CD4-positive, CD25-positive, alpha-beta regulatory T cell (primary cell): Measurements from ENCODE around the gene MCC. TPM values are rescaled to one million over a fixed set of nuclear protein-coding genes. Genes with fewer than 3 reads are reported as not detected.

ENCODE experiments used
- ATAC-seq, 2 donors: fragments of 150-1000 bp; cut with Tn5 transposase; one replicate each; pipeline ENCODE4 v1.10.0; 2021; ENCODE audit warnings: low read depth in 2 of 2, moderate number of reproducible peaks in 2 of 2, moderate library complexity in 1 of 2
- DNase-seq, 3 donors: peaks; one replicate each; pipeline versions ENCODE4 v3.0.0 to v3.0.0-alpha.2; 2012 to 2022; ENCODE audit warnings: mixed read lengths in 1 of 3
- H3K27ac ChIP-seq: one replicate; pipeline ENCODE4 v1.7.0; 2013; ENCODE audit warnings: mild to moderate bottlenecking, low read length; ENCODE audit not compliant: insufficient read depth, poor library complexity, severe bottlenecking
- H3K27me3 ChIP-seq: one replicate; pipeline ENCODE4 v1.7.0; 2013; ENCODE audit warnings: low read length; ENCODE audit not compliant: control insufficient read depth, insufficient read depth
- H3K36me3 ChIP-seq: one replicate; pipeline ENCODE4 v1.7.0; 2013; ENCODE audit warnings: mild to moderate bottlenecking, low read length, moderate library complexity; ENCODE audit not compliant: control insufficient read depth, insufficient read depth
- H3K4me1 ChIP-seq: 2 replicates; pipeline ENCODE4 v1.7.0; 2013; ENCODE audit warnings: mild to moderate bottlenecking, low read length; ENCODE audit not compliant: insufficient read depth, control insufficient read depth, poor library complexity, severe bottlenecking
- H3K4me3 ChIP-seq: one replicate; pipeline ENCODE4 v1.7.0; 2013; ENCODE audit warnings: low read depth, mild to moderate bottlenecking, low read length, moderate library complexity
- H3K9me3 ChIP-seq, 2 experiments: 1 replicate in 1 of 2; 2 replicates in 1 of 2; pipeline ENCODE4 v1.7.0; 2013; ENCODE audit warnings: low read length in 2 of 2, mild to moderate bottlenecking in 1 of 2, moderate library complexity in 1 of 2; ENCODE audit not compliant: control insufficient read depth in 2 of 2
- H3K27ac Mint-ChIP-seq, 3 donors: one replicate each; pipeline ENCODE4 v1.8.0; 2020 to 2022; ENCODE audit warnings: mild to moderate bottlenecking in 3 of 3, mixed read lengths in 3 of 3, moderate library complexity in 2 of 3
- H3K27me3 Mint-ChIP-seq: one replicate; pipeline ENCODE4 v1.8.0; 2022; ENCODE audit warnings: mild to moderate bottlenecking, mixed read lengths
- H3K36me3 Mint-ChIP-seq: one replicate; pipeline ENCODE4 v1.8.0; 2020; ENCODE audit warnings: mixed read lengths
- H3K4me1 Mint-ChIP-seq, 4 donors: one replicate each; pipeline ENCODE4 v1.8.0; 2020 to 2022; ENCODE audit warnings: mixed read lengths in 4 of 4, mild to moderate bottlenecking in 1 of 4
- H3K4me3 Mint-ChIP-seq, 4 donors: one replicate each; pipeline ENCODE4 v1.8.0; 2020 to 2022; ENCODE audit warnings: mild to moderate bottlenecking in 4 of 4, mixed read lengths in 4 of 4, moderate library complexity in 3 of 4
- H3K9me3 Mint-ChIP-seq, 7 donors: one replicate each; pipeline ENCODE4 v1.8.0; 2020 to 2022; ENCODE audit warnings: mixed read lengths in 7 of 7, mild to moderate bottlenecking in 3 of 7, moderate library complexity in 2 of 7
- polyA plus RNA-seq, 4 donors: library from polyadenylated mRNA; unstranded; fragments of 300-500 nt; fragmentation: Illumina TruSeq; gene quantifications; one replicate each; pipeline ENCODE4 v1.2.3, GENCODE V29; 2021
- total RNA-seq: library from RNA; stranded (reverse); gene quantifications from one replicate; pipeline ENCODE4 v1.2.3, GENCODE V29; 2022

MCC gene
- total and polyA plus RNA-seq, 5 donors from 2014 or later = 0.47 to 11.1 (median 3.4) TPM

GRCh38 chr5:113048931-113049330 is 439.3 kb downstream of the MCC start:
- ATAC-seq = no peak
- Mint-ChIP-seq H3K4me1 (peaks cover 4 to 14% (median 9%) of the 10 kb centered on the region in 4 donors), H3K9me3 (no peaks in the 10 kb centered on the region), H3K4me3 (no peak overlapping the region), H3K27ac (no peak overlapping the region), H3K36me3 (peaks cover 4% of the 10 kb centered on the region), H3K27me3 (no peaks in the 10 kb centered on the region)
- H3K27ac ChIP-seq = no peak overlapping the region
- no peaks in the 10 kb centered on the region for H3K9me3 ChIP-seq
- no peaks in the 10 kb centered on the region for H3K4me1 ChIP-seq
- no peaks in the 10 kb centered on the region for H3K36me3 ChIP-seq
- H3K4me3 ChIP-seq = no peak overlapping the region
- DNase-seq = no peak
- H3K27me3 ChIP-seq = no peaks in the 10 kb centered on the region

GRCh38 chr5:113047733-113048652 is 440.3 kb downstream of the MCC start:
- no peaks in the 10 kb centered on the region for H3K36me3 ChIP-seq
- H3K27me3 ChIP-seq = no peaks in the 10 kb centered on the region
- H3K27ac Mint-ChIP-seq = no peak overlapping the region
- no peak overlapping the region for H3K4me3 ChIP-seq
- DNase-seq (no peak), ATAC-seq (no peak)
- H3K4me3 Mint-ChIP-seq = no peak overlapping the region
- H3K4me1 ChIP-seq = no peaks in the 10 kb centered on the region
- peaks cover 5% of the 10 kb centered on the region for H3K36me3 Mint-ChIP-seq
- H3K27ac ChIP-seq = no peak overlapping the region
- peaks cover 4 to 14% (median 9%) of the 10 kb centered on the region in 4 donors for H3K4me1 Mint-ChIP-seq
- no peaks in the 10 kb centered on the region for H3K27me3 Mint-ChIP-seq
- H3K9me3 Mint-ChIP-seq = no peaks in the 10 kb centered on the region
- H3K9me3 ChIP-seq = no peaks in the 10 kb centered on the region

GRCh38 chr5:113047234-113047633 is 441.0 kb downstream of the MCC start:
- H3K4me1 Mint-ChIP-seq = peaks cover 4 to 14% (median 9%) of the 10 kb centered on the region in 4 donors
- H3K27me3 ChIP-seq = no peaks in the 10 kb centered on the region
- no peaks in the 10 kb centered on the region for H3K4me1 ChIP-seq
- no peak overlapping the region for H3K4me3 ChIP-seq
- peaks cover 5% of the 10 kb centered on the region for H3K36me3 Mint-ChIP-seq
- no peak overlapping the region for H3K27ac ChIP-seq
- no peak overlapping the region for H3K4me3 Mint-ChIP-seq
- no peaks in the 10 kb centered on the region for H3K9me3 ChIP-seq
- H3K36me3 ChIP-seq = no peaks in the 10 kb centered on the region
- ATAC-seq (no peak), DNase-seq (no peak)
- H3K27ac Mint-ChIP-seq = no peak overlapping the region
- H3K27me3 Mint-ChIP-seq = no peaks in the 10 kb centered on the region
- no peaks in the 10 kb centered on the region for H3K9me3 Mint-ChIP-seq

- no peak for ATAC-seq
- Mint-ChIP-seq H3K27me3 (no peaks in the 10 kb centered on the region), H3K27ac (peak overlapping the region in 1 of 3 donors; percentile 40)
Measured at GRCh38 chr5:113044776-113045465, 443.3 kb downstream of the MCC start.

GRCh38 chr5:113043491-113043931 is 444.7 kb downstream of the MCC start:
- ATAC-seq (no peak), DNase-seq (no peak)
- Histone ChIP-seq H3K4me3 (no peak overlapping the region), H3K4me1 (no peaks in the 10 kb centered on the region), H3K27ac (no peak overlapping the region), H3K9me3 (no peaks in the 10 kb centered on the region), H3K36me3 (no peaks in the 10 kb centered on the region), H3K27me3 (no peaks in the 10 kb centered on the region)
- H3K27ac Mint-ChIP-seq = no peak overlapping the region
- peaks cover 5% of the 10 kb centered on the region for H3K36me3 Mint-ChIP-seq
- no peaks in the 10 kb centered on the region for H3K27me3 Mint-ChIP-seq
- H3K9me3 Mint-ChIP-seq = no peaks in the 10 kb centered on the region
- H3K4me3 Mint-ChIP-seq = no peak overlapping the region
- H3K4me1 Mint-ChIP-seq = no peaks in the 10 kb centered on the region

More at GRCh38 chr5:113044776-113045465, 443.3 kb downstream of the MCC start:
- Mint-ChIP-seq H3K4me3 (no peak overlapping the region), H3K9me3 (no peaks in the 10 kb centered on the region), H3K36me3 (peaks cover 5% of the 10 kb centered on the region), H3K4me1 (peaks cover 0 to 2% (median 0%) of the 10 kb centered on the region in 4 donors)
- no peak for DNase-seq
- H3K9me3 ChIP-seq = no peaks in the 10 kb centered on the region
- no peaks in the 10 kb centered on the region for H3K27me3 ChIP-seq
- H3K4me1 ChIP-seq = no peaks in the 10 kb centered on the region
- no peaks in the 10 kb centered on the region for H3K36me3 ChIP-seq
- no peak overlapping the region for H3K27ac ChIP-seq
- H3K4me3 ChIP-seq = no peak overlapping the region

- Histone ChIP-seq H3K36me3 (no peaks in the 10 kb centered on the region), H3K27me3 (no peaks in the 10 kb centered on the region), H3K9me3 (no peaks in the 10 kb centered on the region), H3K4me1 (no peaks in the 10 kb centered on the region), H3K4me3 (no peak overlapping the region), H3K27ac (no peak overlapping the region)
- no peaks in the 10 kb centered on the region for H3K9me3 Mint-ChIP-seq
- peaks cover 0 to 3% (median 1%) of the 10 kb centered on the region in 4 donors for H3K4me1 Mint-ChIP-seq
- DNase-seq (no peak), ATAC-seq (no peak)
- no peaks in the 10 kb centered on the region for H3K27me3 Mint-ChIP-seq
- peaks cover 12% of the 10 kb centered on the region for H3K36me3 Mint-ChIP-seq
- no peak overlapping the region for H3K4me3 Mint-ChIP-seq
- H3K27ac Mint-ChIP-seq = no peak overlapping the region
Measured at GRCh38 chr5:113042491-113043243, 445.6 kb downstream of the MCC start.

- H3K4me3 ChIP-seq = no peak overlapping the region
- peaks cover 16% of the 10 kb centered on the region for H3K36me3 Mint-ChIP-seq
- H3K27me3 Mint-ChIP-seq = no peaks in the 10 kb centered on the region
- H3K4me1 ChIP-seq = no peaks in the 10 kb centered on the region
- no peak for DNase-seq
- H3K9me3 ChIP-seq = no peaks in the 10 kb centered on the region
- ATAC-seq = no peak
- H3K9me3 Mint-ChIP-seq = no peaks in the 10 kb centered on the region
- no peak overlapping the region for H3K27ac ChIP-seq
- H3K27me3 ChIP-seq = no peaks in the 10 kb centered on the region
- H3K36me3 ChIP-seq = no peaks in the 10 kb centered on the region
- H3K27ac Mint-ChIP-seq = no peak overlapping the region
- H3K4me1 Mint-ChIP-seq = peaks cover 0 to 7% (median 2%) of the 10 kb centered on the region in 4 donors
- H3K4me3 Mint-ChIP-seq = no peak overlapping the region
Measured at GRCh38 chr5:113040672-113041260, 447.5 kb downstream of the MCC start.
